IMR-90 (cell line): Measurements from ENCODE around the gene EBI3.

Experiments used
- CTCF ChIP-seq: conservative IDR thresholded peaks from 2 replicates; pipeline ENCODE4 v1.5.1; 2012; ENCODE audit warnings: mild to moderate bottlenecking, low read depth, low read length, improper control_type of control experiment
- FOS ChIP-seq: fragments of 150-350 bp; IDR thresholded peaks from 2 replicates; pipeline ENCODE4 v1.6.1; 2016; ENCODE audit warnings: low read depth, low read length
- POLR2A ChIP-seq: IDR thresholded peaks from 2 replicates; pipeline ENCODE4 v1.6.1; 2012; ENCODE audit warnings: mild to moderate bottlenecking, low read depth, low read length
- RAD21 ChIP-seq: IDR thresholded peaks from 2 replicates; pipeline ENCODE4 v1.6.1; 2012; ENCODE audit warnings: low read length, improper control_type of control experiment

GRCh38 chr19:4264812-4265211 lies 35.5 kb downstream of the EBI3 start:
- TF ChIP-seq CTCF (no peak), RAD21 (no peak), FOS (no peak), POLR2A (no peak)
